Mesenchymal stem cell (in vitro differentiated cells and primary cell): Measurements from ENCODE around the gene LDB2.

Experiments
- DNase-seq: peaks from one replicate; pipeline ENCODE4 v3.0.0-alpha.2; 2013
- H2AFZ ChIP-seq: one replicate; pipeline ENCODE4 v1.6.1; 2013; ENCODE audit warnings: low read depth, mild to moderate bottlenecking, control low read depth, inconsistent platforms, low read length, moderate library complexity
- H2AK5ac ChIP-seq: 2 replicates; pipeline ENCODE4 v1.6.1; 2013; ENCODE audit warnings: low read length, moderate library complexity, mild to moderate bottlenecking, inconsistent platforms; ENCODE audit not compliant: severe bottlenecking
- H2BK120ac ChIP-seq: one replicate; pipeline ENCODE4 v1.6.1; 2013; ENCODE audit warnings: low read depth, mild to moderate bottlenecking, inconsistent platforms, low read length, moderate library complexity
- H2BK12ac ChIP-seq, 2 experiments: one replicate each; pipeline ENCODE4 v1.6.1; 2013; ENCODE audit warnings: inconsistent platforms in 2 of 2, low read length in 2 of 2, mild to moderate bottlenecking in 2 of 2, moderate library complexity in 2 of 2, control low read depth in 1 of 2
- H2BK15ac ChIP-seq: one replicate; pipeline ENCODE4 v1.6.1; 2013; ENCODE audit warnings: mild to moderate bottlenecking, low read depth, inconsistent platforms; ENCODE audit not compliant: poor library complexity, severe bottlenecking
- H2BK5ac ChIP-seq: 2 replicates; pipeline ENCODE4 v1.6.1; 2013; ENCODE audit warnings: low read depth, mild to moderate bottlenecking, low read length, control low read depth, inconsistent platforms; ENCODE audit not compliant: poor library complexity, severe bottlenecking
- H3K14ac ChIP-seq, 2 experiments: one replicate each; pipeline ENCODE4 v1.6.1; 2013; ENCODE audit warnings: inconsistent platforms in 2 of 2, low read length in 2 of 2, control low read depth in 1 of 2, mild to moderate bottlenecking in 1 of 2, moderate library complexity in 1 of 2
- H3K18ac ChIP-seq, 2 experiments: one replicate each; pipeline ENCODE4 v1.6.1; 2013; ENCODE audit warnings: inconsistent platforms in 2 of 2, low read length in 2 of 2, control low read depth in 1 of 2, low read depth in 1 of 2, mild to moderate bottlenecking in 1 of 2
- H3K23ac ChIP-seq, 2 experiments: one replicate each; pipeline ENCODE4 v1.6.1; 2013; ENCODE audit warnings: inconsistent platforms in 2 of 2, low read length in 2 of 2, mild to moderate bottlenecking in 2 of 2, moderate library complexity in 2 of 2, control low read depth in 1 of 2
- H3K27ac ChIP-seq: 2 replicates; pipeline ENCODE4 v1.5.1; 2013; ENCODE audit warnings: mild to moderate bottlenecking, moderate library complexity, low read length, control low read depth, inconsistent platforms; ENCODE audit not compliant: poor library complexity, severe bottlenecking
- H3K27me3 ChIP-seq, 2 experiments: 2 replicates each; pipeline versions ENCODE4 v1.6.1 to v1.7.0; 2013; ENCODE audit warnings: low read length in 2 of 2, mild to moderate bottlenecking in 2 of 2, moderate library complexity in 2 of 2, control low read depth in 1 of 2, inconsistent platforms in 1 of 2; ENCODE audit not compliant: control insufficient read depth in 1 of 2, insufficient read depth in 1 of 2
- H3K36me3 ChIP-seq, 2 experiments: 2 replicates each; pipeline versions ENCODE4 v1.6.1 to v1.7.0; 2013; ENCODE audit warnings: low read length in 2 of 2, control low read depth in 1 of 2, inconsistent platforms in 1 of 2, low read depth in 1 of 2, mild to moderate bottlenecking in 1 of 2; ENCODE audit not compliant: insufficient read depth in 2 of 2, control insufficient read depth in 1 of 2
- H3K4ac ChIP-seq, 2 experiments: one replicate each; pipeline ENCODE4 v1.6.1; 2013; ENCODE audit warnings: inconsistent platforms in 2 of 2, low read length in 2 of 2, mild to moderate bottlenecking in 2 of 2, moderate library complexity in 2 of 2, control low read depth in 1 of 2, low read depth in 1 of 2
- H3K4me1 ChIP-seq: 2 replicates; pipeline ENCODE4 v1.6.1; 2013; ENCODE audit warnings: low read depth, low read length, control low read depth; ENCODE audit not compliant: control insufficient read depth, insufficient read depth
- H3K4me2 ChIP-seq: 2 replicates; pipeline ENCODE4 v1.6.1; 2013; ENCODE audit warnings: low read length, mild to moderate bottlenecking, inconsistent platforms; ENCODE audit not compliant: poor library complexity, severe bottlenecking
- H3K4me3 ChIP-seq, 2 experiments: 2 replicates each; pipeline versions ENCODE4 v1.5.1 to v1.7.0; 2013; ENCODE audit warnings: low read length in 2 of 2, mild to moderate bottlenecking in 2 of 2, control low read depth in 1 of 2, low read depth in 1 of 2; ENCODE audit not compliant: insufficient read depth in 1 of 2
- H3K79me1 ChIP-seq: replicated peaks from 2 replicates; pipeline ENCODE4 v1.6.1; 2013; ENCODE audit warnings: mild to moderate bottlenecking, control low read depth, low read length, inconsistent platforms; ENCODE audit not compliant: poor library complexity, severe bottlenecking
- H3K9ac ChIP-seq: 2 replicates; pipeline ENCODE4 v1.7.0; 2013; ENCODE audit warnings: mild to moderate bottlenecking, low read length, moderate library complexity
- H3K9me3 ChIP-seq: 2 replicates; pipeline ENCODE4 v1.7.0; 2013; ENCODE audit warnings: mild to moderate bottlenecking, low read length; ENCODE audit not compliant: control insufficient read depth
- H4K8ac ChIP-seq: one replicate; pipeline ENCODE4 v1.6.1; 2013; ENCODE audit warnings: inconsistent platforms, mild to moderate bottlenecking, low read length, moderate library complexity
- H4K91ac ChIP-seq: one replicate; pipeline ENCODE4 v1.6.1; 2013; ENCODE audit warnings: mild to moderate bottlenecking, low read length, inconsistent platforms
- WGBS: methylation state at CpG from one replicate; pipeline ENCODE4 v1.1.7; 2013; ENCODE audit warnings: mixed read lengths; 5-methylcytosine and 5-hydroxymethylcytosine counted together

Gene LDB2

DNA sequence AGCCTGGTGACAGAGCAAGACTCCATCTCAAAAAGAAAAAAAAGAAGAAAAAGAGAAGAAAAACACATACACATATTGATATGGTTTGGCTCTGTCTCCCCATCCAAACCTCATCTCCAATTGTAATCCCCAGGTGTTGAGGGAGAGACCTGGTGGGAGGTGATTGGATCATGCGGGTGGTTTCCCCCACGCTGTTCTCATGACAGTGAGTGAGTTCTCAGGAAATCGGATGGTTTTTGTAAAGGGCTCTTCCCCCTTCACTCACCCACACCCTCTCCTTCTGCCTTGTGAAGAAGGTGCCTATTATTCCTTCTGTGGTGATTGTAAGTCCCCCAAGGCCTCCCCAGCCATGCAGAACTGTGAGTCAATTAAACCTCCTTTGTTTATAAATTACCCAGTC is 68.4 kb downstream of the LDB2 start:
- Histone ChIP-seq H3K79me1 (no peaks in the 10 kb centered on the region), H3K4me3 (no peak overlapping the region), H3K23ac (no peak overlapping the region), H4K91ac (no peak overlapping the region), H2BK120ac (no peak overlapping the region), H3K4ac (no peak overlapping the region), H3K27ac (no peak overlapping the region), H3K14ac (no peak overlapping the region), H2BK5ac (no peak overlapping the region), H2BK15ac (no peak overlapping the region), H2AFZ (no peak overlapping the region), H3K36me3 (peaks cover 0 to 7% of the 10 kb centered on the region in 2 experiments), H3K27me3 (no peaks in the 10 kb centered on the region), H3K9ac (no peak overlapping the region), H3K9me3 (no peaks in the 10 kb centered on the region), H3K4me2 (no peak overlapping the region), H3K18ac (no peak overlapping the region), H2AK5ac (no peak overlapping the region), H3K4me1 (no peaks in the 10 kb centered on the region), H2BK12ac (no peak overlapping the region), H4K8ac (no peak overlapping the region)
- WGBS, result no CpG with 5 or more reads among the region's 3 CpGs
- no peak for DNase-seq

DNA sequence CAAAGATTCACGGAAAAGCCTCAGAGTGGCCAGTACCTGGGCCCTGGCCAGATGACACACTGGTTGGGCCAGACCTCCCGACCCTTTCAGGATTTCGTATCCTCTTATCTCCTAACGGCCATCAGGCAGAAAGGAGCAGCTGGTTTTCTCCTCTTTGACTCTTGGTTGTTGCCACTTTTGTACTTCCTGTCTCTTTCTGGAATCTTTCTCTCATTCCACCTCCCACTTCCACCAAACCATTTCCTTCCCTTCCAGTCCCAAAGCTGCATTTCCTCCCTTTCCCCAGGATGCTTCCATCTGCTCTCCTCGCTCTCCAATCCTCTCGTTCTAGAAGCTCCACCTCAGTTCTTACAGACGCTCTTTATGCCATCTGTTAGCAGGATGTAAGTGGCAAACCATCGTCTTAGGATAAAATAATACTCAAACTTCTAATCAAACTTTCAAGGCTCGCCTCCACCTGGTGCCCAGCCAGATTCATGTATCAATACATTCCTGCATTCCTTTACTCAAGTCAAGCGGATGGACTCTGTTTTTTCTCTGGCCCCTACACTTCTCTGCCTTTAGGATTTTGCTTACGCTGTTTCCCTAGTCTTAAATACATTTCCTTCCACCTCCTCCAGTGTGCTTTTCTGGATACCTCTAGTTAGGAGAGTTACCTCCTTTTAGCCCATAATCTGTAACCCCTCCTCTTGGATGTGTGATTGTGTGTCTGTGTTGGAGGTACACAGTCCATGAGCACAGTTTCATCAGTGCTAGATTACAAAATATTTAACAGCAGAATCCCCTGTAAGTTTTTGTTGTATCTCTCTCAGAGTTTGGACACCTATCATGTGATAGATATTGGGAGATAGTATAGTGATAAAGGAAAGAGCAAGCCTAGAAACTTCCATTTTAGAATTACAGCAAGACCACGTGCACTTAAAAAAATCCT is 70.4 kb downstream of the LDB2 start:
- H3K9ac ChIP-seq, result no peak overlapping the region
- 76% methylated on average over 12 of the region's 12 CpGs for WGBS
- H3K9me3 ChIP-seq, result no peaks in the 10 kb centered on the region
- H4K8ac ChIP-seq, result no peak overlapping the region
- no peaks in the 10 kb centered on the region for H3K4me1 ChIP-seq
- H2BK15ac ChIP-seq, result no peak overlapping the region
- H4K91ac ChIP-seq, result no peak overlapping the region
- no peaks in the 10 kb centered on the region for H3K79me1 ChIP-seq
- H3K4ac ChIP-seq, result no peak overlapping the region
- no peak overlapping the region for H2BK12ac ChIP-seq
- no peak for DNase-seq
- H2BK5ac ChIP-seq, result no peak overlapping the region
- H3K14ac ChIP-seq, result no peak overlapping the region
- no peak overlapping the region for H3K27ac ChIP-seq
- H3K27me3 ChIP-seq, result no peaks in the 10 kb centered on the region
- H2AFZ ChIP-seq, result no peak overlapping the region
- H3K4me2 ChIP-seq, result no peak overlapping the region
- no peak overlapping the region for H2AK5ac ChIP-seq
- peaks cover 0 to 15% of the 10 kb centered on the region in 2 experiments for H3K36me3 ChIP-seq
- H2BK120ac ChIP-seq, result no peak overlapping the region
- H3K23ac ChIP-seq, result no peak overlapping the region
- H3K18ac ChIP-seq, result no peak overlapping the region
- no peak overlapping the region for H3K4me3 ChIP-seq

DNA sequence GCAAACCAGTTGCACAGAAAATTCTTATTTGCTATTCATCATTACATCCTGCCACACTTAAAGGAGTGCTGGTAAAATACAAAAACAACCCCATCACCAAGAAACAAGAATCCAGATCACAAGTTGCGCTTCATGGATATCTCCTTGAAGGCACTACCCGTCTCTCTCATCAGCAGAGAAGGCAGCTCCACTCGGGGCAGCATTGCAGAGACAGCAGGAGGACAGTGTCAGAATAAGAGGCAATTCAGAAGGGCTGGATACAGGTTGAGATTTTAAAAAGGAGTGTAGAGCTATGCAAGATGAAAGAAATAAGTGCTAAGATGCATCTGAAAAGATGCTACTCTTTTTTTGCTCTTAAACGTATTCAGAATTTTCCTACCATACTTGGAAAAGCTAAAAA is 71.4 kb downstream of the LDB2 start:
- no peak overlapping the region for H2BK5ac ChIP-seq
- H4K8ac ChIP-seq, result no peak overlapping the region

DNA sequence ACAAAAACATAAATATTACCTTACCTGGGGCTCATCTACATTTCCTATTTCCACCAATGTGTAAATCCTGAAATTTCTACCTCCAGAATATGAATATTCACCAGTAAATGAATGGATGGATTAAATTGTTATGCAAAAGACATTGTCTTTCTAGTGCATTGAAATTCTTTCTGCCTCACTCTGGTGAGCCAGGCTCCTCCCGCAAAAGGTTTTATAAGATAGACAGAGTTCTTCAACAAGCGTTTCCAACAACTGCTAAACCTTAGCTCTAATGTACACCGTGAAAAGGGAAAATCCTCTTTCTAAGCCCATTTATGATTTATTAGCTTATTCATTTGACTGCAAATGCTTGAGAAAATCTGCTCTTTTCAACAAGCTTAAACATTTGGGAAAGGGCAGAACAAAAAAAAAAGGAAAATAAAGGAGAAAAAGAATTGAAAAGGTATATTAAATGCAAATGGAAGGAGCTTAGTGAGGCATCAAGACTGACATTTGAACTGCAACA is 72.0 kb downstream of the LDB2 start:
- H3K79me1 ChIP-seq, result no peaks in the 10 kb centered on the region
- no peak overlapping the region for H3K14ac ChIP-seq
- no peak overlapping the region for H4K91ac ChIP-seq
- no peak overlapping the region for H3K4me3 ChIP-seq
- no peak overlapping the region for H2BK5ac ChIP-seq
- H3K9ac ChIP-seq, result no peak overlapping the region
- DNase-seq, result no peak
- H2BK15ac ChIP-seq, result no peak overlapping the region
- no peak overlapping the region for H4K8ac ChIP-seq
- H3K4ac ChIP-seq, result no peak overlapping the region
- no peaks in the 10 kb centered on the region for H3K27me3 ChIP-seq
- no peak overlapping the region for H3K18ac ChIP-seq
- H3K27ac ChIP-seq, result no peak overlapping the region
- H3K4me2 ChIP-seq, result no peak overlapping the region
- H3K4me1 ChIP-seq, result no peaks in the 10 kb centered on the region
- no peak overlapping the region for H2BK12ac ChIP-seq
- no peaks in the 10 kb centered on the region for H3K9me3 ChIP-seq
- H2BK120ac ChIP-seq, result no peak overlapping the region
- no peak overlapping the region for H3K23ac ChIP-seq
- H3K36me3 ChIP-seq, result peaks cover 0 to 17% of the 10 kb centered on the region in 2 experiments
- H2AFZ ChIP-seq, result no peak overlapping the region
- WGBS, result 100% methylated on average over 2 of the region's 3 CpGs
- H2AK5ac ChIP-seq, result no peak overlapping the region

More for the DNA sequence above, 71.4 kb downstream of the LDB2 start:
- DNase-seq, result no peak
- Histone ChIP-seq H3K79me1 (no peaks in the 10 kb centered on the region), H3K14ac (no peak overlapping the region), H3K4me1 (no peaks in the 10 kb centered on the region), H3K36me3 (peaks cover 0 to 19% of the 10 kb centered on the region in 2 experiments), H3K4ac (no peak overlapping the region), H3K27me3 (no peaks in the 10 kb centered on the region), H2BK15ac (no peak overlapping the region), H4K91ac (no peak overlapping the region), H3K23ac (no peak overlapping the region), H2BK12ac (no peak overlapping the region), H2AFZ (no peak overlapping the region), H3K9ac (peak overlapping the region; percentile 9), H2AK5ac (no peak overlapping the region), H3K9me3 (no peaks in the 10 kb centered on the region), H3K27ac (no peak overlapping the region), H2BK120ac (no peak overlapping the region), H3K4me2 (no peak overlapping the region), H3K4me3 (no peak overlapping the region), H3K18ac (no peak overlapping the region)
- 48% methylated on average over 3 of the region's 4 CpGs for WGBS
